Mammary epithelial cell (primary cell): ENCODE data around the gene TFCP2L1.

ENCODE experiments used
- CTCF ChIP-seq, 2 donors: IDR thresholded peaks in 1 of 2; conservative IDR thresholded peaks in 1 of 2; 2 replicates each; pipeline ENCODE4 v1.5.1; 2011 to 2012; ENCODE audit warnings: inconsistent platforms in 2 of 2, low read length in 2 of 2, mild to moderate bottlenecking in 2 of 2, control low read depth in 1 of 2, low read depth in 1 of 2; ENCODE audit not compliant: insufficient read depth in 1 of 2; ENCODE audit errors: extremely low read depth in 1 of 2
- EZH2 ChIP-seq: IDR thresholded peaks from 2 replicates; pipeline ENCODE4 v1.6.1; 2012; ENCODE audit warnings: low read length, inconsistent platforms, borderline replicate concordance

- TF ChIP-seq CTCF (conservative IDR thresholded peaks at IDR 0.05 in 1 of 2, IDR thresholded peaks at IDR 0.05 in 1 of 2; ENCODE audit: extremely low read depth in 1 of 2, insufficient read depth in 1 of 2, low read depth in 1 of 2, low read length in 2 of 2) (no peak), EZH2 (no peak)
Observed at GRCh38 chr2:121258051-121258450, 27.0 kb downstream of the TFCP2L1 start.
